T-helper 22 cell (primary cell): ENCODE results near the gene C1orf122.

Experiments
- DNase-seq: peaks from one replicate; pipeline ENCODE4 v3.0.0-alpha.2; 2020; ENCODE audit warnings: low read depth

Gene C1orf122

GRCh38 chr1:37802439-37802838, 5.2 kb upstream of the C1orf122 start:
- no peak for DNase-seq

- DNase-seq, result no peak
Measured at GRCh38 chr1:37807220-37807554, 403 bp upstream of the C1orf122 start.

- no peak for DNase-seq
Measured at GRCh38 chr1:37808369-37809319, 1.1 kb downstream of the C1orf122 start.

- DNase-seq, result no peak
Measured at GRCh38 chr1:37809942-37810341, 2.4 kb downstream of the C1orf122 start.

GRCh38 chr1:37811027-37811655, 3.6 kb downstream of the C1orf122 start:
- peak; percentile 38 for DNase-seq

GRCh38 chr1:37813529-37814145, 6.0 kb downstream of the C1orf122 start:
- DNase-seq, result no peak

GRCh38 chr1:37814252-37814651, 6.7 kb downstream of the C1orf122 start:
- no peak for DNase-seq

- no peak for DNase-seq
Measured at GRCh38 chr1:37817481-37817880, 9.9 kb downstream of the C1orf122 start.

GRCh38 chr1:37821481-37821880, 13.9 kb downstream of the C1orf122 start:
- no peak for DNase-seq

- no peak for DNase-seq
Measured at GRCh38 chr1:37822906-37823815, 15.6 kb downstream of the C1orf122 start.

GRCh38 chr1:37824001-37824400, 16.4 kb downstream of the C1orf122 start:
- DNase-seq, result no peak

- no peak for DNase-seq
Measured at GRCh38 chr1:37825506-37825905, 17.9 kb downstream of the C1orf122 start.

- no peak for DNase-seq
Measured at GRCh38 chr1:37828410-37829074, 21.0 kb downstream of the C1orf122 start.

- no peak for DNase-seq
Measured at GRCh38 chr1:37831109-37831508, 23.5 kb downstream of the C1orf122 start.

- DNase-seq, result no peak
Measured at GRCh38 chr1:37831809-37832208, 24.2 kb downstream of the C1orf122 start.

- DNase-seq, result no peak
Measured at GRCh38 chr1:37836788-37837187, 29.2 kb downstream of the C1orf122 start.

- DNase-seq, result no peak
Measured at GRCh38 chr1:37839676-37840075, 32.1 kb downstream of the C1orf122 start.

- no peak for DNase-seq
Measured at GRCh38 chr1:37840711-37841110, 33.1 kb downstream of the C1orf122 start.

GRCh38 chr1:37841652-37842051, 34.1 kb downstream of the C1orf122 start:
- no peak for DNase-seq

GRCh38 chr1:37844536-37844935, 36.9 kb downstream of the C1orf122 start:
- no peak for DNase-seq

GRCh38 chr1:37845049-37845646, 37.6 kb downstream of the C1orf122 start:
- no peak for DNase-seq
